Activated naive CD8-positive, alpha-beta T cell treated with anti-CD3 and anti-CD28 coated beads, Interleukin-2, amount 50 U/mL, for 16 hours (primary cell): ENCODE data around the gene C12orf76.
"Not testable (repeated sequence)": the region's sequence is repeated elsewhere in the genome, so short reads cannot be mapped to it uniquely, and the experiment has no call there.

Experiments used
- DNase-seq: peaks from one replicate; pipeline ENCODE4 v3.0.0-alpha.2; 2020; ENCODE audit warnings: low read depth, low spot score

The C12orf76 gene

DNA sequence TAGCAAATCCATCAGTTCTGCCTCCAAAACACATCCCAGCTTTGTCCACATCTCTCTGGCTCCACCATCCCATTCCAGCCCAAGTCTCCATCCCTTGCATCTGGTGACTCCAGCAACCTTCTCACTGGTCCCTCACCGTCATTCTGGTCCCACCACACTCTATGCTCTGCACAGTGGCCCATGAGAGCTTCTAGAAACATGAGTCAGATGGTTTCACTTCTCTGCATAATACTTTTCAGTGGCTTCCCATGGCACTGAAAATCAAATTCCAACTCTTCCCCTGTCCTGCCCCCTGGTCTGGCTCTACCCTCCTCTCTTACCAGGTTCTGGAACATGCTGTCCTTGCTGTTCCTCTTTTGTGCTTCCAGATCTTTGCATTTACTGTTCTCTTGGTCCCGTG lies 17.2 kb upstream of the C12orf76 start:
- no peak for DNase-seq

DNA sequence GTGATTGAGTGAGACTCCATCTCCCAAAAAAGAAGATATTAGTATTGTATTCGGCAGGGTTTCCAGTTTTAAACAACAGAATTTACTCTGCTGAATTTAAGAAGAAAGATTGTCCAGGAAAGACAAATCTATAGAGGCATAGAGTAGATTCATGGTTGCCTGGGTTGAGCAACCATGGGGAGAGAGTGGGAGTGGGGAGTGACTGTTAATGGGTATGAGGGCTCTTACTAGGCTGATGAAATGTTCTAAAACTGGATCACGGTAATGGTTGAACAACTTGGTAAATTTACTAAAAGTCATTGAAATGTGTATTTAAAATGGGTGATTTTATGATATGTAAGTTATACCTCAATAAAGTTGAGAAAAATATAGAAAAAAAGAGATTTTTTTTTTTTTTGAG lies 13.9 kb upstream of the C12orf76 start:
- no peak for DNase-seq

DNA sequence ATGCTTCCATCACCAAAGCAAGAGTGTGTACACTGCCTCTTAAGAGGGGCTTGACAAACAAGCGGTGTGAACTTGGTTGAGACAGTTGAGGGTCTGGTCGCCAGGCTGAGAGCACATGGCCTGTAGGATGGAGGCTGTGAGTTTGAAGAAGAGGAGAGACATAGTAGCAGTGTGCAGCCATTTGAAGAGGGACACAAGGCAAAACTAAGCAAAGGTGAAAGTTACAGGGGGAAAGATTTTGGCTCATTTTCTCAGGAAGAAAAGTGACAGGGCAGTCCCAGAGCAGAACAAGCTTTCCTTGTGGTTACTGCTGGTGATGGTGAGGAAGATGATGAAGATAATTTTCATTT lies 11.3 kb upstream of the C12orf76 start:
- DNase-seq, result no peak

DNA sequence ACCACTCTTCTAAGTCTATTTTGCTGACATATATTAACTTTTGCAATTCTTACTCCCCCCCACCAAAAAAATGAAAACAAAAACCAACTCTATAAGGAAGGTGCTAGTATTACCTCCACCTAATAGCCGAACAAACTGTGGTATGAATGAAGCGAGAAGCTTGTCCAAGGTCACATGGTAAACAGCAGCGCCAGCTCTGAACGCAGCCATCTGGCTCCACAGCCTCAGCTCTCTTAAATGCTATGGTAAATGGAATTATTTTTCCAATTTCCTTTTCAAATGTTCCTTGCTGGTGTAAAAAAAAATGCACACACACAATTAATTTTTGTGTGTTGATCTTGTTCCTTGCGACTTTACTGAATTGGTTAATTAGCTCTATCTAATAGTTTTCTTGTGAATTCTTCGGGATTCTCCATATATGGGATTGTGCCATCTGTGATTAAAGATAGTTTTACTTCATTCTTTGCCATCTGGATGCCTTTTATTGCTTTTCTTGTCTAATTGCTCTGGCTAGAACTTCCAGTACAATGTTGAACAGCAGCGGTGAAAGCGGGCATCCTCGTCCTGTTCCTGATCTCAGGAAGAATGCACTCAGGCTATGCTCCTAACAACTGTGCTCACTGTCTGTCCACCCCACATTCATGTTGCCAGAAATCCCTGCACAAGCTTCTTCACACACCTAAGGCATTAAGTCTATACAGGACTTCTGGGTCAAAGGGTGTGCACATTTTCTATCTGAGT lies 10.7 kb upstream of the C12orf76 start:
- no peak for DNase-seq

DNA sequence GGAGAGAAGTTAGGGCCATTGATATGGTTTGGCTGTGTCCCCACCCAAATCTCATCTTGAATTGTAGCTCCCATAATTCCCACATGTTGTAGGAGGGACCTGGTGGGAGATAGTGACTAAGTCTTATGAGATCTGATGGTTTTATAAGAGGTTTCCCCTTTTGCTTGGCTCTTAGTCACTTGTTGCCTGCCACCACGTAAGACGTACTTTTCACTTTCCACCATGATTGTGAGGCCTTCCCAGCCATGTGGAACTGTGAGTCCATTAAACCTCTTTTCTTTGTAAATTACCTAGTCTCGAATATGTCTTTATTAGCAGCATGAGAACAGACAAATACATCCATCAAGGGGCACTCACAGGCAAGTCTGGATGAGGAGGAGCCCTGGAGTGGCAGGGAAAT lies 8.3 kb upstream of the C12orf76 start:
- DNase-seq, result not testable (repeated sequence)

DNA sequence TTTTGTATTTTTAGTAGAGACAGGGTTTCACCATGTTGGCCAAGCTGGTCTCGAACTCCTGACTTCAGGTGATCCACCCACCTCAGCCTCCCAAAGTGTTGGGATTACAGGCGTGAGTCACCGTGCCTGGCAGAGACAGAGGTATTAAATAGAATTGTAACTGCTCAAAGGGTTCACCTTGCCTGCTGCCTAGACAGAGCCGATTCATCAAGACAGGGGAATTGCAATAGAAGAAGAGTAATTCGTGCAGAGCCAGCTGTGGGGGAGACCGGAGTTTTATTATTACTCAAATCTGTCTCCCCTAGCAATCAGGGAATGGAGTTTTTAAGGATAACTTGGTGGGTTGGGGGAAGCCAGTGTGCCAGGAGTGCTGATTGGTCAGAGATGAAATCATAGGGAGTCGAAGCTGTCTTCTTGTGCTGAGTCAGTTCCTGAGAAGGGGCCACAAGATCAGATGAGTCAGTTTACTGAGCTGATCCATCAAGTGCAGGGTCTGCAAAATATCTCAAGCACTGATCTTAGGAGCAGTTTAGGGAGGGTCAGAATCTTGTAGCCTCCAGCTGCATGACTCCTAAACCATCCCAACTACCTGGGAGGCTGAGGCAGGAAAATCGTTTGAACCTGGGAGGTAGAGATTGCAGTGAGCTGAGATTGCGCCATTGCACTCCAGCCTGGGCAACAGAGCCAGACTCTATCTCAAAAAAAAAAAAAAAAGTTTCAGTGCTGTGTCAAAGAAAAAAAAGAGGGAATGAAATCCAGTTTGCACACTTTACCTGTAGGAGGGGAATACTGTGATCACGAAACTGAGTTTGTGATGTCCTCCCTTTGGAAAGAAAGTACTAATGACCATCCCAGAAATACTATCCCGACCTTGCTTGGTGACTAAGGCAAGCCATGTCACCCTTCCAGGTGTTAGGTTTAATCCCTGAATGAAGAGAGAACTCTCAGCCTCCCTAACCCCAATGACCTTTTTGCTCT lies 7.3 kb upstream of the C12orf76 start:
- DNase-seq, result not testable (repeated sequence)

DNA sequence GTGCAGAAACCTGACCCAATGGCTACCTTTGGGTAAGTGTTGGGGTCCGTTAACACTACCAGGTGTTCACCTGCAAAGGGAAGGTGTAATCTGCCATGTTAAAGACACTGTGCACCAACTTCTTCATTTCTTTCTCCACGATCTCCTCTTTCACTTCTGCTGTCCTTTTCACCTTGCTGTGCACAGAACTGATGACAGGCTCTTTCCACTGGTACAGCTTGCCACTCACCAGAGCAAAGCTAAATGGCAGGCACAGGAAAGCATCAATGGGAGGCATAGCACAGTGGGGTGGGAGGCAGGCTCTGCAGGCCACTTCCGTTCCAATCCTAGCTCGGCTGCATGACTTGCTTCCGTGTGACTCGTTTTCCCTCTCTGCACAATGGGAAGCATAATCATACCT lies 2.6 kb upstream of the C12orf76 start:
- DNase-seq, result no peak

DNA sequence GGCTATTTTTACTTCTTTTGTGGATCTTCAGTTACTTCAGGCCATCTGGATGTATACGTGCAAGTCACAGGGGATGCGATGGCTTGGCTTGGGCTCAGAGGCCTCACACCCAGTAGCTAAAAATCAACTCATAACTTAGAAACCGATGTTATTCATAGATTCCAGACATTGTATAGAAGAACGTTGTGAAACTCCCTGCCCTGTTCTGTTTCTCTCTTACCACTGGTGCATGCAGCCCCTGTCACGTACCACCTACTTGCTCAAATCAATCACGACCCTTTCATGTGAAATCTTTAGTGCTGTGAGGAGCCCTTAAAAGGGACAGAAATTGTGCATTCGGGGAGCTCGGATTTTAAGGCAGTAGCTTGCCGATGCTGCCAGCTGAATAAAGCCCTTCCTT lies 1.3 kb upstream of the C12orf76 start:
- not testable (repeated sequence) for DNase-seq

DNA sequence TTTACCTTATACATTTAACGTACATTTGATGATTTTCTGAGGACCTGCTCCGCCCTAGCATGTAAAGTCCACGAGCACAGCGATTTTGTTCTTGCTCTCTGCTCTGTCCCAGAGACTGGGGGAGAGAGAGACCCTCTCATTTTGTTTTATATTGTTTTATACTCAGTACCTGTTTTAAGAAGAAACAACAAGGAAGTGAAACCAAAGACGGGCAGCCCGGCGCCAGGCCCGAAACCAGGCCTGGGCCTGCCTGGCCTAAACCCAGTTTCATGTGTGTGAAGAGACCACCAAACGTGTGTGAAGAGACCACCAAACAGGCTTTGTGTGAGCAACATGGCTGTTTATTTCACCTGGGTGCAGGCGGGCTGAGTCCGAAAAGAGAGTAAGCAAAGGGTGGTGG lies 712 bp upstream of the C12orf76 start:
- not testable (repeated sequence) for DNase-seq

DNA sequence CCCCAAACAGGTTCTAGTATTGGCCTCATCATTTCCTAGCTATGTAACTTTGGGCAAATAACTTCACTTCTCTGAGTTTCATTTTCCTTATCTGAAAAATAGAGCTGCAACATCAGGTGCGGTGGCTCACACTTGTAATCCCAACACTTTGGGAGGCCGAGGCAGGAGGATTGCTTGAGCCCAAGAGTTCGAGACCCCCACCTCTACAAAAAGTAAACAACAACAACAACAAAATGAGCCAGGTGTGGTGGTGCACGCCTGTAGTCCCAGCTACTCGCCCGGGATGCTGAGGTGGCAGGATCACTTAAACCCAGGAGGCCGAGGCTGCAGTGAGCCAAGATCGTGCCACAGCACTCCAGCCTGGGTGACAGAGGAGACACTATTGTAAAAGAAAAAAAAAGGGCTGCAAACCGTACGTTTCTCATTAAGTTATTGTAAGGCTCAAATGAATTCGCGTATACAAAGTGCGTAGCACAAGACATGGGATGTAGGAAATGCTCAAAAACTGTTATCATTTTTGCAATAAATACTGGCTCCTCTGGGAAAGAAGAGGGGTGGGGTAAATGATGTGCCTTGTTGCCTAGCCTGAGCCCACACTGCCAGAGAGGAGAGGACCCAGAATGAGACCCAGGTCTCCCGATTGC lies 903 bp downstream of the C12orf76 start:
- DNase-seq, result no peak

DNA sequence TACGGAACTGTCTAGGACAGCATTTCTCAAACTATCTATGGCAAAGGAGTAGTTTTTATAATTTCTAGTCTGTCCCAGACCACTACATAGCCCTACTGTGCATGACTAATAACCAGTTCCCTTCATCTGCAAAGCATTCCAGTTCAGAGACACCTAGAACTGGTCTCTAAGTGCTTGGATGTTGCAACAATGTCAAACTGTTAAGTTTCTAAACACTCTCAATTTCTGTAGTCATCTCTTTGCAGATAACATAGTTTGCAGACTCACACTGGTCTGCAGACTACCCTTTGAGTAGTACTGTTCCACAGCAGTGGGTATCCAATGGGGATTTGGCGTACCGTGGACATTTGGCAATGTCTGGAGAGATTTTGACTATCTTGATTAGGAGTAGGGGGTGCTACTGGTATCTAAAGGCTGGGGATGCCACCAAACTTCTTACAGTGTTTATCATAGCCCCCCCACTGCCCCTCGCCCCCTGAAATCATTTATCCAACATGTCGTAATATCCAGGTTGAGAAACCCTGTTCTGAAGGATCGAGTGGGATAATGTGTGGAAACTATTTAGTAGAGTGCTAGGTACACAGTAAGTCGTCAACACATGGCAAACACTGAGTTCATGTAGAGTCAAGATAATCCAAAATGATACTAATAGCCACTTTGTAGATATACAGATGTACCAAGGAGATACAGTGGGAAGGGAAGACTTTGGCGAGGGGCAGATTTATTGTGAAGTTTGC lies 1.7 kb downstream of the C12orf76 start:
- DNase-seq, result no peak

DNA sequence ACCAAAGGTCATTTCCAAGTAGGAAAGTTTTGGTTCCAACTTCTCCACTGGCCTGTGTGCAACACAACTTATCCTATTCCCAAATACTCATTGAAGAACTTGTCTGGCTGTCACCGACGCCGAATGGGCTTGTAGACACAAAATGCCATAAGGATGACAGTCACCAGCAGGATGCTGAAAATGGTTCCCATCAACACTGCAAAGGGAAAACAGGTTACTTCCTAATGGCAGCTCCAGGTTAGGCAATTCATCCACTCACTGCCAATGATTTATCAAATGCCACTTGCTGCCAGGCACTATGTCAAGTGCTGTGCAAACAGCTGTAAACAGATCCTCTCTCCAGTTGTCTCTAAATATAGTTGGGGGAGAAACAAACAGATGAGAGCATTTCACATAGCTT lies 6.1 kb downstream of the C12orf76 start:
- no peak for DNase-seq

DNA sequence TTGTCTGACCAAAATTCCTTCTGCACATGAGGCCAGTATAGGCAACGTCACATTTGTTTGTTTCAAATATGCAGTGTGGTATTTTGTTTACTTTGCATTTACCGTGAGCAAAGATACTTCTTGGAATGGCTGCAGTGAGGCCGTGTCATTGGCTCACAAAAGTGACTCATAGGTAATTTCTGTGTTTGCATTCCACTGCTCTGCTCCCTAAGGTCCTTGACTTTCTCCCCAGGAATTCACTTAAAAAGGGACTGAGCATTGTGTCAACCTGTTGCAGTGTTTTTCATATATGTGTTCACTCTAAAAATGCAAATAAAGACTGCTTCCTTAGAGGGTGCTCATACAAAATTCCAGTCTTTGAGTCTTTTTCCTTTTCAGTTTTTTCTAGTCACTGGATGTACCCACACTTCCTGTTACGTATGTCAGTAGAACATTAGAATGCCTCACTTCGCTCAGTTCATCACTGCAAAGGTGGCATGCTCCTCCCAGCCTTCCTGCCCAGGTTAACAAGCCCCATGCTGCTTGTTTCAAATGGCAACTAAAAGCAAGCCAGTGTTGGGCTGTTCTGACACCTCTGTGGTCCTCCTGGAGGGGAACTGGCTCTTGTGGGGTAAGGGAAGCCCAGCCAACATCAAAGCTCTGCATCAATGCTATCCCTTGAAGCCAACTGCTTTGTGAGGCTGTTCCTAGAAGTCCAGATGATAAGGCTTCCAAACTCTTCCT lies 9.1 kb downstream of the C12orf76 start:
- no peak for DNase-seq

DNA sequence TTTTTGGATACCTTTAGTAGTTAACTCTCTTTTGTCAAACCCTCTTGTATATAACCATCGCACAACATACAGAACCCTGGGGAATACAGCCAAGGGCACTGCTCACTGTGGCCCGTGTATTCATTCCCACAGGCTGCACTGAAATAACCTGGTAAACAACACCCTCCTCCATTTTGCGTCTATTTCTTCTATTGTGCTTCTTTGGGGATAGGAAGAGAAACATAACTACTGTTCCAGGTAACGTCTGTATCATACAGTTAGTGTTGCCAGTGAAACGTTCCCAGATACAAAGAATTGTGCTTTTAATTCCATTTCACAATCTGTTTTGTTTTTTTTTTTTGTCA lies 9.6 kb downstream of the C12orf76 start:
- no peak for DNase-seq

DNA sequence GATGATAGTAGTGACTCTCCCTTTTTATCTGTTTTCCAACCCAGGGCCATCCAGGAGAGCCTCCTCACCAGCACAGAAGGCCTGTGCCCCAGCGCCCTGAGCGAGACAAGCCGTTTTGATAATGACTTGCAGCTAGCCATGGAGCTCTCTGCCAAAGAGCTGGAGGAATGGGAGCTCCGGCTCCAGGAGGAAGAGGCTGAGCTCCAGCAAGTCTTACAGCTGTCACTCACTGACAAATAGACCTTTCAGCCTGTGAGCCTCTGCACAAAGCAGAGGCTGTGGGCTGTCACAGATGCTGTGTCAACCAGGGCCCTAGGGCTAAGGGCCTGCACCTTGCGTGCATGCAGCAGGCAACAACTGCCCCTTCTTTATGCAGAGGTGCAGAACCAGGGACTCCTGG lies 11.0 kb downstream of the C12orf76 start:
- DNase-seq, result no peak

DNA sequence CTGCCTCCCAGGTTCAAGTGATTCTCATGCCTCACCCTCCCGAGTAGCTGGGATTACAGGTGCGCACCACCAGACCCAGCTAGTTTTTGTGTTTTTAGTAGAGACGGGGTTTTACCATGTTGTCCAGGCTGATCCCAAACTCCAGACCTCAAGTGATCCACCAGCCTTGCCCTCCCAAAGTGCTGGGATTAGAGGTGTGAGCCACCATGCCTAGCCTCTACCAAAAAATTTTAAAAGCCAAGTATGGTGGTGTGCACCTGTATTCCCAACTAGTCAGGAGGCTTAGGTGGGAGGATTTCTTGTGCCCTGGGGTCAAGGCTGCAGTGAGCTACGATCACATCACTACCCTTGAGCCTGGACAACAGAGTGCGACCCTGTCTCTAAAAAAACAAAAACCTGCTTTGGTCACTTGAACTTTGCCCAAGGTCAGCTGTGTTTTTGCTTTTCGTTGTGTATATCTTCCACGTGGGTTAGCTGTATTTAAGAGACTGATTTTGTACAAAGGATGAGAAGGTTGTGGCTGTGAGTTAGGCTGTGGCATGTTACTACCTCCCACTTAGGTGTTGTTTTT lies 12.7 kb downstream of the C12orf76 start:
- no peak for DNase-seq

DNA sequence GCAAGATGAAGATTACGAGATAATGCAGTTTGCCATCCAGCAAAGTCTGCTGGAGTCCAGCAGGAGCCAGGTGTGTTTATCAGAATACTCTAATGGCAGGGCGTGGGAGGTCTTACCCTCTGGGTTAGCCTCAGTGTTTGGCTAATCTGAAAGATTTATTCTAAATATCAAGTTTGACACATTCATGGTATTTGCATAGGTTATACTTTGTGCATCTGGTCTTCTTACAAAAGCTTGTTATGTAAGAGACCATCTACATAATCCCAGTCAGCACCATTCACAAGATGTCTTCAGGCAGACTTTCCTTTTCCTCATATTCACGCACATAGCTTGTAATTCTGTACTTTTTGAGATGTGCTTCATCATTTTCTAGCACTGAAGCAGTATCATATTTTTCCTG lies 14.4 kb downstream of the C12orf76 start:
- DNase-seq, result no peak

DNA sequence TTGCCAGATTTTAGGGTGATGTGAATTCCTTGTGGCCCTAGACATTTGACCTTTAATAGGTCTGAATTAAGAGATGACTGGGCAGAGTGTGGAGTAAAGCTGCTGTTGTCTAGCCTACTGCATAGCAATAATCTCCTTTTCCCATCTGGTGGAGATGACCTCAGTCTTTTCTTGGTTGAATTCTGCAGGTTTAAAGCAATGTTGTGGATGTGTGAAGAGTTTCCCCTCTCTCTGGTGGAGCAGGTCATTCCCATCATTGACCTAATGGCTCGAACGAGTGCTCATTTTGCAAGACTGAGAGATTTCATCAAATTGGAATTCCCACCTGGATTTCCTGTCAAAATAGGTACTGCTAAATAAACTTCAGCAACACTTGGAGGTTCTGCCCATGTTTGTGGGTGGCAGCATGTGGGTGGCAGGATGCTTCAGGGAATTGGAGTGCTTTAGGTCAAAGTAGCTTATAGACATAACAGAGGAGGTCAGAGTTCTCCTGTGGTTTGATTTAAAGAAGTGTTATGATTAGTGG lies 19.0 kb downstream of the C12orf76 start:
- no peak for DNase-seq

DNA sequence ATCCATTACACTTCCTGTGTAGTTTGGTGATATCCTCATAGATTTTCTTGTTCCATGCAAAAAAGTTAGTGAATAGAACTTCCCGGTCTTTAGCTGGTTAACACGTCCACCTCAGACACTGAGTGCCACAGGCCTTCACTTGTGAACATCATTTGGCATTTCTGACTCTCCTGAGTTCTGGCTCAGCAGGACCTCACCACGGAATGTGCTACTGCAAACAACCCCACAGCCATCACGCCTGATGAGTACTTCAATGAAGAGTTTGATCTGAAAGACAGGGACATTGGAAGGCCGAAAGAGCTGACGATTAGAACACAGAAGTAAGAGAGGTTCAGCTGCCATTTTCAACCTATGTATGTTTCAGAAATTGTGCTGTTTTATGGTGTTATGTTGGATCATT lies 20.0 kb downstream of the C12orf76 start:
- no peak for DNase-seq

DNA sequence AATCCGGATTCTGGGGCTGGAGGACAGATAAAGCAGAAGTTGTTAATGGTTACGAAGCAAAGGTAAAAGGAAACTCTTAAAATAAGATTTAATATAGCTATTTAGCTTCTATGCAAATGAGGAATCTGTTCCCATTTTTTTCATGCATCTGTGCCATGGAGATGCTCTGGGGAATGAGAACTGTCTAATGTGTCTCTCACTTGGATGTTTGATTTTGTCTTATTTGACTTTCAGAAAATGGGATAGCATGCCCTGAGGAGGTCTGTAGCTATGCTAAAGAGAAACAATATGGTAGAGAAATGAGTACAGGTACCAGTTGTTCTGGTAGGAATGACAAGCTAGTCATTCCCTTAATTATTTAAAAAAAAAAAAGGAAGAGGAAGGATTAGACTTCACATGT lies 24.3 kb downstream of the C12orf76 start:
- DNase-seq, result no peak
